Uterus (tissue), 4 donors: ENCODE measurements around the gene TMEM263. TPM values are rescaled to one million over a fixed set of nuclear protein-coding genes. Genes with fewer than 3 reads are reported as not detected.

Source experiments
- DNase-seq, 2 donors: peaks; one replicate each; pipeline ENCODE4 v3.0.0-alpha.2; 2019 to 2020
- H3K27ac ChIP-seq, 2 donors: fragments of 200-600 bp; sonication (generic); 1 replicate in 1 of 2; 2 replicates in 1 of 2; pipeline ENCODE4 v1.5.1; 2016 to 2018
- H3K27me3 ChIP-seq, 2 donors: fragments of 200-600 bp; sonication (generic); one replicate each; pipeline ENCODE4 v1.5.1; 2018 to 2019; ENCODE audit warnings: control low read depth in 1 of 2
- H3K36me3 ChIP-seq, 2 donors: fragments of 200-600 bp; sonication (generic); one replicate each; pipeline ENCODE4 v1.5.1; 2019; ENCODE audit warnings: control low read depth in 1 of 2
- H3K4me1 ChIP-seq, 2 donors: fragments of 200-600 bp; sonication (generic); one replicate each; pipeline ENCODE4 v1.5.1; 2018 to 2019; ENCODE audit warnings: control low read depth in 1 of 2
- H3K4me3 ChIP-seq, 2 donors: fragments of 200-600 bp; sonication (generic); 1 replicate in 1 of 2; 2 replicates in 1 of 2; pipeline ENCODE4 v1.5.1; 2018 to 2019; ENCODE audit warnings: mild to moderate bottlenecking in 1 of 2
- H3K9me3 ChIP-seq, 2 donors: fragments of 200-600 bp; sonication (generic); one replicate each; pipeline ENCODE4 v1.5.1; 2019; ENCODE audit warnings: control low read depth in 1 of 2
- CTCF ChIP-seq, 4 experiments: fragments of 200-600 bp in 2 of 4; fragments of 450-650 bp in 2 of 4; sonication (generic) in 2 of 4; IDR thresholded peaks; one replicate each; pipeline ENCODE4 v1.5.1; 2016 to 2019; ENCODE audit warnings: antibody characterized with exemption in 4 of 4, mild to moderate bottlenecking in 2 of 4, moderate library complexity in 1 of 4
- POLR2A ChIP-seq, 2 donors: fragments of 450-650 bp; IDR thresholded peaks; one replicate each; pipeline ENCODE4 v1.6.1; 2016; ENCODE audit warnings: antibody characterized with exemption in 2 of 2, mild to moderate bottlenecking in 1 of 2, moderate library complexity in 1 of 2
- intact Hi-C: fragments of 100-400 bp; cut with DNase I; formaldehyde crosslinking; loops from one replicate; pipeline ENCODE4 v1.15.1; 2023; ENCODE audit warnings: low total_unique reads
- total RNA-seq, 4 donors: library from RNA; depleted of rRNA in 3 of 4; stranded (reverse); fragments of >200 nt in 3 of 4; gene quantifications; one replicate each; pipeline versions ENCODE4 v1.1.0 to v1.2.4, GENCODE V29; 2014 to 2023
- donor health status: DM: yes; HTN: yes; CAD: no.

The TMEM263 gene
- total RNA-seq, 4 donors from 2014 or later, result 35.9 to 157 (median 46.0) TPM

GRCh38 chr12:107019546-107019945 is 63.8 kb downstream of the TMEM263 start:
- no peaks in the 10 kb centered on the region for H3K27me3 ChIP-seq

More at GRCh38 chr12:107019546-107019945, 63.8 kb downstream of the TMEM263 start:
- no peaks in the 10 kb centered on the region for H3K9me3 ChIP-seq
- intact Hi-C loops, result no loop called here
- H3K36me3 ChIP-seq, result no peaks in the 10 kb centered on the region
- H3K4me3 ChIP-seq, result no peak overlapping the region
- TF ChIP-seq POLR2A (IDR thresholded peaks at IDR 0.05) (no peak), CTCF (IDR thresholded peaks at IDR 0.05) (no peak)
- H3K27ac ChIP-seq, result no peak overlapping the region
- no peak for DNase-seq
- peaks cover 0 to 4% of the 10 kb centered on the region in 2 donors for H3K4me1 ChIP-seq

Other genes with a start within 250 kb of the TMEM263 start
- gene RIC8B, start 181.2 kb upstream of the TMEM263 start, total RNA-seq, result 10 to 100 TPM; 23.1 to 49.7 (median 34.0) TPM
- gene MTERF2, start 31.2 kb downstream of the TMEM263 start, total RNA-seq, result 10 to 100 TPM in 3 of 4 donors, 1 to 10 TPM in 1; 3.8 to 31.5 (median 18.6) TPM
- gene CRY1, start 137.6 kb downstream of the TMEM263 start, total RNA-seq, result 10 to 100 TPM in 3 of 4 donors, 1 to 10 TPM in 1; 8.2 to 66.5 (median 35.6) TPM